Astrocyte of the cerebellum (primary cell): ENCODE measurements around the gene CENPP.

Experiments used
- DNase-seq: peaks from one replicate; pipeline ENCODE4 v3.0.0-alpha.2; 2011; ENCODE audit warnings: low read depth
- H3K4me3 ChIP-seq: 2 replicates; pipeline ENCODE4 v1.5.1; 2011; ENCODE audit warnings: mild to moderate bottlenecking, low read depth, low read length, moderate library complexity
- CTCF ChIP-seq: IDR thresholded peaks from 2 replicates; pipeline ENCODE4 v1.5.1; 2012; ENCODE audit warnings: low read length, low read depth, moderate library complexity, mild to moderate bottlenecking; ENCODE audit errors: missing control alignments
- in situ Hi-C: cut with HindIII; loops from 2 replicates; pipeline ENCODE4 v1.10.0; 2017; ENCODE audit warnings: low sequenced_read_pairs

CENPP gene

GRCh38 chr9:92384375-92384774, 58.6 kb downstream of the CENPP start:
- DNase-seq: no peak
- no peak for TF ChIP-seq CTCF
- in situ Hi-C loops: no loop called here

GRCh38 chr9:92385001-92385400, 59.2 kb downstream of the CENPP start:
- TF ChIP-seq CTCF: no peak
- in situ Hi-C loops: no loop called here
- DNase-seq: no peak
- no peak overlapping the region for H3K4me3 ChIP-seq

More at GRCh38 chr9:92384375-92384774, 58.6 kb downstream of the CENPP start:
- no peak overlapping the region for H3K4me3 ChIP-seq

- no peak for TF ChIP-seq CTCF
- DNase-seq: no peak
- no peak overlapping the region for H3K4me3 ChIP-seq
- in situ Hi-C loops: no loop called here
Observed at GRCh38 chr9:92385477-92385876, 59.7 kb downstream of the CENPP start.

- TF ChIP-seq CTCF: no peak
- DNase-seq: no peak
- in situ Hi-C loops: no loop called here
- no peak overlapping the region for H3K4me3 ChIP-seq
Observed at GRCh38 chr9:92385953-92386352, 60.2 kb downstream of the CENPP start.

GRCh38 chr9:92392690-92393089, 66.9 kb downstream of the CENPP start:
- H3K4me3 ChIP-seq: no peak overlapping the region
- no peak for TF ChIP-seq CTCF
- in situ Hi-C loops: no loop called here
- no peak for DNase-seq

GRCh38 chr9:92393686-92394085, 67.9 kb downstream of the CENPP start:
- TF ChIP-seq CTCF: no peak
- in situ Hi-C loops: no loop called here
- H3K4me3 ChIP-seq: no peak overlapping the region
- no peak for DNase-seq

GRCh38 chr9:92395617-92396016, 69.9 kb downstream of the CENPP start:
- no peak for DNase-seq
- no peak overlapping the region for H3K4me3 ChIP-seq
- TF ChIP-seq CTCF: no peak
- in situ Hi-C loops: no loop called here
